ENCODE data around the gene FGF12.

GRCh38 chr3:192244591-192244990 lies 482.8 kb downstream of the FGF12 start:
- TF ChIP-seq CTCF (IDR thresholded peaks at IDR 0.05) (no peak), EZH2 (IDR thresholded peaks at IDR 0.05; ENCODE audit: borderline replicate concordance, insufficient read depth, low read depth, low read length, poor library complexity, severe bottlenecking) (no peak)
